Activated T-helper 17 cell treated with anti-CD3 and anti-CD28 coated beads, Interleukin-2, amount 50 U/mL, for 72 hours (primary cell): ENCODE measurements around the gene UBIAD1. TPM values are rescaled to one million over a fixed set of nuclear protein-coding genes. Genes with fewer than 3 reads are reported as not detected.
A peak's percentile ranks its signal among the peaks of the same experiment; 100 is the strongest.

ENCODE experiments used
- ATAC-seq: fragments of 150-1000 bp; cut with Tn5 transposase; replicated peaks from 2 replicates; pipeline ENCODE4 v1.10.0; 2021; ENCODE audit warnings: mild to moderate bottlenecking, moderate library complexity
- H3K27ac Mint-ChIP-seq: one replicate; pipeline ENCODE4 v1.8.0; 2022; ENCODE audit warnings: mixed read lengths
- H3K27me3 Mint-ChIP-seq: one replicate; pipeline ENCODE4 v1.8.0; 2022; ENCODE audit warnings: mixed read lengths
- H3K36me3 Mint-ChIP-seq: one replicate; pipeline ENCODE4 v1.8.0; 2022; ENCODE audit warnings: low read depth, mild to moderate bottlenecking, mixed read lengths
- H3K4me1 Mint-ChIP-seq: one replicate; pipeline ENCODE4 v1.8.0; 2022; ENCODE audit warnings: mixed read lengths
- H3K4me3 Mint-ChIP-seq: one replicate; pipeline ENCODE4 v1.8.0; 2022; ENCODE audit warnings: mild to moderate bottlenecking, mixed read lengths
- H3K9me3 Mint-ChIP-seq: one replicate; pipeline ENCODE4 v1.8.0; 2022; ENCODE audit warnings: mixed read lengths
- total RNA-seq, 2 donors: library from RNA; stranded (reverse); gene quantifications; one replicate each; pipeline ENCODE4 v1.2.3, GENCODE V29; 2022

Gene UBIAD1, protein sequence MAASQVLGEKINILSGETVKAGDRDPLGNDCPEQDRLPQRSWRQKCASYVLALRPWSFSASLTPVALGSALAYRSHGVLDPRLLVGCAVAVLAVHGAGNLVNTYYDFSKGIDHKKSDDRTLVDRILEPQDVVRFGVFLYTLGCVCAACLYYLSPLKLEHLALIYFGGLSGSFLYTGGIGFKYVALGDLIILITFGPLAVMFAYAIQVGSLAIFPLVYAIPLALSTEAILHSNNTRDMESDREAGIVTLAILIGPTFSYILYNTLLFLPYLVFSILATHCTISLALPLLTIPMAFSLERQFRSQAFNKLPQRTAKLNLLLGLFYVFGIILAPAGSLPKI
- total RNA-seq: 10 to 100 TPM; 17.8 to 43.8 TPM

DNA sequence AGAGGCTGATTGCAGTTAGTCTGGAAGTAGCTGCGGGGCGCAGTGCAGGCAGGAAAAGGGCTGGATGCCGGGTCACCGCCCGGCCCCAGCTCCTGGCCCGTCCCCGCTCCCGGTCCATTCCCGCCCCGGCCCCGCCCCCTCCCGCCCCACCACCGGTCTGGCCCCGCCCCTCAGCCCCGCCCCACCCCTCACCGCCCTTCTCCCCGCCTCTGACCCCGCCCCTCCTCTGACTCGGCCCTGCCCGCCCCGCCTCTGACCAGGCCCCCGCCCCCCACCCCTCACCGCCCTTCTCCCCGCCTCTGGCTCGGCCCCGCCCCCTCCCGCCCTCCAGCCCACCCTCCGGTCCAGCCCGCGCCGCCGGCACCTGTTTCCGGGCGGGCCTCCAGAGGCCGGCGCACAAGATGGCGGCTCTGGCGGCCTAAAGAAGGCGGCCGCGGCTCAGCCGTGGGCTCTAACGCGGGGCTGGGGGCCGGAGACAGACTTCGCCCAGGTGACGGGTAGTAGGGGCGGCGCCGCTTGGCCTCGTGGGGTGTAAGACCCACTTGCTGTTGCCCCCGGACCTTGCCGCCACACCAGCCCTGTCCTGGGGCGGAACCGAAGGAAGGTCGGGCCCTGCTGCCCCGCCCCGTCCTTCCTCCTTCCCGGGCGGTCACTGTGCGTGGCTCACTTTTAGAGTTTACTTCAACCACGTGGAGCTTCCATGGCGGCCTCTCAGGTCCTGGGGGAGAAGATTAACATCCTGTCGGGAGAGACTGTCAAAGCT, at the start of gene UBIAD1:
Gene UBIAD1, plus strand, starts transcription at position 367 of the 763 bp plus-strand sequence. Its CDS starts 334 bp downstream, at position 701.
- Mint-ChIP-seq H3K27ac (peak within 1 kb of the TSS; percentile 93), H3K27me3 (no peaks in the 10 kb centered on the region), H3K9me3 (no peaks in the 10 kb centered on the region), H3K36me3 (peaks cover 40% of the 10 kb centered on the region), H3K4me1 (peaks cover 13% of the 10 kb centered on the region), H3K4me3 (peak within 1 kb of the TSS; percentile 76)
- ATAC-seq: peak; percentile 92

- Mint-ChIP-seq H3K4me1 (peaks cover 11% of the 10 kb centered on the region), H3K27me3 (no peaks in the 10 kb centered on the region), H3K36me3 (peaks cover 88% of the 10 kb centered on the region), H3K27ac (peak overlapping the region; percentile 76), H3K9me3 (no peaks in the 10 kb centered on the region), H3K4me3 (no peak overlapping the region)
- ATAC-seq: no peak
These were observed 45.6 kb upstream of the UBIAD1 start for GRCh38 chr1:11227106-11228077.

- H3K4me1 Mint-ChIP-seq: peaks cover 11% of the 10 kb centered on the region
- peak overlapping the region; percentile 28 for H3K27ac Mint-ChIP-seq
- H3K27me3 Mint-ChIP-seq: no peaks in the 10 kb centered on the region
- no peak for ATAC-seq
- no peak overlapping the region for H3K4me3 Mint-ChIP-seq
- peaks cover 91% of the 10 kb centered on the region for H3K36me3 Mint-ChIP-seq
- no peaks in the 10 kb centered on the region for H3K9me3 Mint-ChIP-seq
These were observed 43.8 kb upstream of the UBIAD1 start for GRCh38 chr1:11229203-11229602.

- no peaks in the 10 kb centered on the region for H3K9me3 Mint-ChIP-seq
- no peak for ATAC-seq
- no peaks in the 10 kb centered on the region for H3K27me3 Mint-ChIP-seq
- peaks cover 98% of the 10 kb centered on the region for H3K36me3 Mint-ChIP-seq
- no peak overlapping the region for H3K27ac Mint-ChIP-seq
- no peak overlapping the region for H3K4me3 Mint-ChIP-seq
- H3K4me1 Mint-ChIP-seq: peaks cover 5% of the 10 kb centered on the region
These were observed 39.8 kb upstream of the UBIAD1 start for GRCh38 chr1:11233208-11233607.

DNA sequence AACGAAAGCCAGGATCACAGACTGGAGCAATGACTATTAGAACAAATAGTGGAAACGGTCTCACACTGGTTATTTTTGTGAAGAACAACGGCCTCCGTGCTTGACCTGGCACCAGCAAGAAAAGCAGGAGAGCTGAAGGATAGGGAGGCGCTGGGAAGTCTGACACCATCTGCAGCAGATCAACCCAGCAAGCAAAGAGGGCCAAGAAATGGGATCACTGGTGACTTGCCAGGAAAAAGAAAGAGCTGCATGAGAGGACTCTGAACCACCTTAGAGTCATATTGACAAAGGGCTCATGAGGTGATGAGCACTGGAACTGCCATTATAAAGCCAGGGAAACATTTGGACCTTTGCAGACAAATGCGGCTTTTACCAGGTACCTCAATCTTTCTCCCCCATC, 35.6 kb upstream of the UBIAD1 start:
- no peak overlapping the region for H3K4me3 Mint-ChIP-seq
- H3K27ac Mint-ChIP-seq: peak overlapping the region; percentile 34
- H3K9me3 Mint-ChIP-seq: no peaks in the 10 kb centered on the region
- ATAC-seq: no peak
- no peaks in the 10 kb centered on the region for H3K27me3 Mint-ChIP-seq
- peaks cover 10% of the 10 kb centered on the region for H3K4me1 Mint-ChIP-seq
- peaks cover 98% of the 10 kb centered on the region for H3K36me3 Mint-ChIP-seq

- no peak overlapping the region for H3K4me3 Mint-ChIP-seq
- H3K27me3 Mint-ChIP-seq: no peaks in the 10 kb centered on the region
- H3K9me3 Mint-ChIP-seq: no peaks in the 10 kb centered on the region
- H3K36me3 Mint-ChIP-seq: peaks cover 98% of the 10 kb centered on the region
- H3K27ac Mint-ChIP-seq: no peak overlapping the region
- H3K4me1 Mint-ChIP-seq: peaks cover 10% of the 10 kb centered on the region
- ATAC-seq: no peak
These were observed 34.7 kb upstream of the UBIAD1 start for GRCh38 chr1:11238311-11238710.

GRCh38 chr1:11245248-11245647, 27.8 kb upstream of the UBIAD1 start:
- H3K36me3 Mint-ChIP-seq: peaks cover 82% of the 10 kb centered on the region
- no peak for ATAC-seq
- no peaks in the 10 kb centered on the region for H3K9me3 Mint-ChIP-seq
- peaks cover 21% of the 10 kb centered on the region for H3K4me1 Mint-ChIP-seq
- no peaks in the 10 kb centered on the region for H3K27me3 Mint-ChIP-seq
- H3K4me3 Mint-ChIP-seq: peak overlapping the region; percentile 7
- peak overlapping the region; percentile 86 for H3K27ac Mint-ChIP-seq

- ATAC-seq: peak; percentile 37
- H3K36me3 Mint-ChIP-seq: peaks cover 82% of the 10 kb centered on the region
- H3K4me3 Mint-ChIP-seq: peak overlapping the region; percentile 58
- no peaks in the 10 kb centered on the region for H3K9me3 Mint-ChIP-seq
- no peaks in the 10 kb centered on the region for H3K27me3 Mint-ChIP-seq
- H3K27ac Mint-ChIP-seq: peak overlapping the region; percentile 86
- H3K4me1 Mint-ChIP-seq: peaks cover 21% of the 10 kb centered on the region
These were observed 26.9 kb upstream of the UBIAD1 start for GRCh38 chr1:11245904-11246719.

- H3K36me3 Mint-ChIP-seq: peaks cover 82% of the 10 kb centered on the region
- H3K9me3 Mint-ChIP-seq: no peaks in the 10 kb centered on the region
- peak overlapping the region; percentile 86 for H3K27ac Mint-ChIP-seq
- ATAC-seq: no peak
- no peak overlapping the region for H3K4me3 Mint-ChIP-seq
- H3K27me3 Mint-ChIP-seq: no peaks in the 10 kb centered on the region
- H3K4me1 Mint-ChIP-seq: peaks cover 15% of the 10 kb centered on the region
These were observed 24.8 kb upstream of the UBIAD1 start for GRCh38 chr1:11248169-11248568.

- H3K4me3 Mint-ChIP-seq: no peak overlapping the region
- no peak overlapping the region for H3K27ac Mint-ChIP-seq
- peaks cover 82% of the 10 kb centered on the region for H3K36me3 Mint-ChIP-seq
- ATAC-seq: no peak
- peaks cover under 1% of the 10 kb centered on the region for H3K4me1 Mint-ChIP-seq
- H3K27me3 Mint-ChIP-seq: no peaks in the 10 kb centered on the region
- H3K9me3 Mint-ChIP-seq: no peaks in the 10 kb centered on the region
These were observed 20.5 kb upstream of the UBIAD1 start for GRCh38 chr1:11252538-11252937.

DNA sequence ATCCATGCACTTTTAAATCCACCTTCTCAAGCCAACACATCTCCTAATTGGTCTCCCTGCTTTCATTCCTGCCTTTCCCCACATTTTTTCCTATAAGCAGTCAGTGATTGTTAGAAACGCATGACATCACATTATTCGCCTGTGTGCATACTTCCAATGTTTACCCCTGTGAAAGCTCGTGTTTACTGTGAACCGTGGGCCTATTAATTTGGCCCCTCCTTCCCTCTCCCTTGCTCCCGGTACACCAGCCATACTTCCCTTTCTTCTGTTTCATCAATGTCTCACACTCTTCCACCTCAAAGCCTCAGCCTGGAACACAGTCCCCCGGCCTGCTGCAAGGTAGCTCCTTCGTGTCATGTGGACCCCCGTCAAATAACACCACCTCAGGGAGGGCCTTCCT, 19.8 kb upstream of the UBIAD1 start:
- Mint-ChIP-seq H3K36me3 (peaks cover 82% of the 10 kb centered on the region), H3K27ac (no peak overlapping the region), H3K27me3 (no peaks in the 10 kb centered on the region), H3K4me1 (no peaks in the 10 kb centered on the region), H3K9me3 (no peaks in the 10 kb centered on the region), H3K4me3 (no peak overlapping the region)
- no peak for ATAC-seq

DNA sequence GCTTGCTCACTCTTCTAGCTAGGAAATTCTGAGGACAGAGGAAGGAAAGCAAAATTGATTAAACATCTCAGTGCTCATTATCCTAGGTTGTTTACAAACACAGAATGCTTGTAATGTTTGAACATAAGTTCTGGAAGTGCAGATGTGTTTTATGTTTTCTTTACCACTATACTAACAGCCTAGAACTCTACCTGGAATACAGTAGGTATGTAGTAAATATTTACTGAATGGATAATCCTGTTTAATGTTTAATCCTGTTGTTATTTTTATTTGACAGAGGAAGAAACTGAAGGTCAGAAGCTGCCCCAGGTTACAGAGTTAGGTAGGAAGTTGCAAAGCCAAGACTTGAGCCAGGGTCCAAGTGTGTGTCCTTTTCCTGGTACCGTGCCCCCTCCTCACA, 16.7 kb upstream of the UBIAD1 start:
- no peak for ATAC-seq
- Mint-ChIP-seq H3K4me1 (no peaks in the 10 kb centered on the region), H3K4me3 (no peak overlapping the region), H3K27me3 (no peaks in the 10 kb centered on the region), H3K9me3 (no peaks in the 10 kb centered on the region), H3K36me3 (peaks cover 86% of the 10 kb centered on the region), H3K27ac (no peak overlapping the region)

GRCh38 chr1:11262171-11263049, 10.6 kb upstream of the UBIAD1 start, which contains the start of gene MTOR:
MTOR (minus strand) TSS chr1:11262551; CDS start chr1:11259409, 3,142 bp downstream.
- no peaks in the 10 kb centered on the region for H3K9me3 Mint-ChIP-seq
- H3K27me3 Mint-ChIP-seq: no peaks in the 10 kb centered on the region
- H3K4me1 Mint-ChIP-seq: peaks cover 5% of the 10 kb centered on the region
- peak; percentile 98 for ATAC-seq
- H3K36me3 Mint-ChIP-seq: peaks cover 25% of the 10 kb centered on the region
- peak within 1 kb of the TSS; percentile 92 for H3K27ac Mint-ChIP-seq
- peak within 1 kb of the TSS; percentile 90 for H3K4me3 Mint-ChIP-seq
